H1 (cell line): Measurements from ENCODE around the gene MAPK14. TPM values are rescaled to one million over a fixed set of nuclear protein-coding genes. Genes with fewer than 3 reads are reported as not detected.

Experiments used
- CTCF ChIA-PET: fragments of 300-600 bp; sonication (Branson Sonifier 250); formaldehyde crosslinking; loops from one replicate; lab custom pipeline; 2021; ENCODE audit not compliant: partially characterized antibody; lab: Charles Lee
- POLR2A ChIA-PET: fragments of 300-600 bp; sonication (Branson Sonifier 250); formaldehyde crosslinking; loops from one replicate; lab custom pipeline; 2021; ENCODE audit warnings: inconsistent platforms; ENCODE audit not compliant: partially characterized antibody; lab: Charles Lee
- DNase-seq, 2 experiments: peaks; one replicate each; pipeline versions ENCODE4 v3.0.0 to v3.0.0-alpha.2; 2010 to 2022; ENCODE audit warnings: low spot score in 2 of 2, low read depth in 1 of 2, mixed read lengths in 1 of 2
- FAIRE-seq: peaks from 2 replicates; lab custom pipeline; 2011; peaks lifted over from hg19 to GRCh38; lab: Jason Lieb, UNC
- H2AFZ ChIP-seq: 2 replicates; pipeline ENCODE4 v1.8.1; 2012; ENCODE audit warnings: low read length, inconsistent platforms
- H2AK5ac ChIP-seq: 2 replicates; pipeline ENCODE4 v1.6.1; 2013; ENCODE audit warnings: low read depth, low read length
- H2BK120ac ChIP-seq: replicated peaks from 2 replicates; pipeline ENCODE3; 2013; ENCODE audit warnings: low read depth, low read length, inconsistent platforms
- H2BK12ac ChIP-seq: 2 replicates; pipeline ENCODE4 v1.6.1; 2013; ENCODE audit warnings: low read depth, low read length
- H2BK15ac ChIP-seq: 2 replicates; pipeline ENCODE4 v1.6.1; 2013; ENCODE audit warnings: low read length
- H2BK20ac ChIP-seq: 2 replicates; pipeline ENCODE4 v1.6.1; 2013; ENCODE audit warnings: low read length
- H2BK5ac ChIP-seq: 2 replicates; pipeline ENCODE4 v1.6.1; 2013; ENCODE audit warnings: low read depth, low read length
- H3K14ac ChIP-seq: 2 replicates; pipeline ENCODE4 v1.6.1; 2013; ENCODE audit warnings: inconsistent platforms; ENCODE audit not compliant: insufficient read length
- H3K18ac ChIP-seq: 2 replicates; pipeline ENCODE4 v1.6.1; 2013; ENCODE audit warnings: low read length; ENCODE audit errors: extremely low read depth
- H3K23ac ChIP-seq: 2 replicates; pipeline ENCODE4 v1.6.1; 2013; ENCODE audit warnings: inconsistent platforms; ENCODE audit not compliant: insufficient read length
- H3K23me2 ChIP-seq: 2 replicates; pipeline ENCODE4 v1.6.1; 2013; ENCODE audit warnings: low read depth, low read length
- H3K27ac ChIP-seq: 2 replicates; pipeline ENCODE4 v1.6.1; 2011; ENCODE audit warnings: low read depth, low read length, inconsistent platforms
- H3K27me3 ChIP-seq, 4 experiments: replicated peaks in 1 of 4; 1 replicate in 1 of 4; 2 replicates in 3 of 4; pipeline versions ENCODE4 v1.6.1 to v1.8.1; 2011 to 2013; ENCODE audit warnings: low read length in 3 of 4, mild to moderate bottlenecking in 3 of 4, inconsistent platforms in 2 of 4, mixed read lengths in 2 of 4, moderate library complexity in 1 of 4; ENCODE audit not compliant: control insufficient read depth in 3 of 4, insufficient read depth in 3 of 4; ENCODE audit errors: extremely low read depth in 1 of 4
- H3K36me3 ChIP-seq, 4 experiments: 2 replicates each; pipeline versions ENCODE4 v1.6.1 to v1.8.1; 2011 to 2013; ENCODE audit warnings: mild to moderate bottlenecking in 4 of 4, low read length in 3 of 4, moderate library complexity in 2 of 4, control low read depth in 1 of 4, inconsistent platforms in 1 of 4; ENCODE audit not compliant: insufficient read depth in 4 of 4, control insufficient read depth in 2 of 4
- H3K4ac ChIP-seq: replicated peaks from 2 replicates; pipeline ENCODE3; 2013; ENCODE audit warnings: low read length, low read depth, mixed read lengths, inconsistent platforms; ENCODE audit not compliant: insufficient read length
- H3K4me1 ChIP-seq, 4 experiments: replicated peaks in 1 of 4; 1 replicate in 1 of 4; 2 replicates in 3 of 4; pipeline versions ENCODE4 v1.6.1 to v1.8.1; 2011 to 2013; ENCODE audit warnings: low read length in 3 of 4, inconsistent platforms in 2 of 4, mixed read lengths in 1 of 4; ENCODE audit not compliant: insufficient read depth in 4 of 4, control insufficient read depth in 3 of 4
- H3K4me2 ChIP-seq, 2 experiments: 2 replicates each; pipeline versions ENCODE4 v1.6.1 to v1.8.1; 2011 to 2013; ENCODE audit warnings: low read depth in 2 of 2, low read length in 2 of 2, control low read depth in 1 of 2, inconsistent platforms in 1 of 2, mild to moderate bottlenecking in 1 of 2; ENCODE audit not compliant: insufficient read depth in 1 of 2
- H3K4me3 ChIP-seq, 4 experiments: fragments of 200-600, 300-600 bp in 1 of 4; sonication (generic), shearing (Covaris generic), sonication (Bioruptor Twin) in 1 of 4; 2 replicates each; pipeline versions ENCODE4 v1.5.1 to v1.8.1; 2011 to 2016; ENCODE audit warnings: low read length in 4 of 4, low read depth in 3 of 4, control low read depth in 2 of 4, inconsistent platforms in 2 of 4, mild to moderate bottlenecking in 2 of 4, mixed read lengths in 1 of 4, moderate library complexity in 1 of 4; ENCODE audit not compliant: insufficient read depth in 2 of 4; ENCODE audit errors: extremely low read depth in 1 of 4
- H3K56ac ChIP-seq: replicated peaks from 2 replicates; pipeline ENCODE3; 2013; ENCODE audit warnings: low read depth, mild to moderate bottlenecking, mixed read lengths, low read length, inconsistent platforms; ENCODE audit not compliant: insufficient read length
- H3K79me1 ChIP-seq: 2 replicates; pipeline ENCODE4 v1.6.1; 2013; ENCODE audit warnings: low read depth, low read length, control low read depth
- H3K79me2 ChIP-seq, 2 experiments: 2 replicates each; pipeline versions ENCODE4 v1.6.1 to v1.8.1; 2012 to 2013; ENCODE audit warnings: low read length in 2 of 2, mild to moderate bottlenecking in 2 of 2, inconsistent platforms in 1 of 2; ENCODE audit not compliant: insufficient read depth in 2 of 2, control insufficient read depth in 1 of 2
- H3K9ac ChIP-seq, 4 experiments: replicated peaks in 1 of 4; 1 replicate in 1 of 4; 2 replicates in 3 of 4; pipeline versions ENCODE4 v1.6.1 to v1.8.1; 2011 to 2013; ENCODE audit warnings: low read depth in 3 of 4, low read length in 3 of 4, control low read depth in 2 of 4, mild to moderate bottlenecking in 2 of 4, moderate library complexity in 2 of 4, inconsistent platforms in 1 of 4; ENCODE audit errors: extremely low read depth in 1 of 4
- H3K9me3 ChIP-seq, 2 experiments: 2 replicates each; pipeline versions ENCODE4 v1.6.1 to v1.8.1; 2012 to 2013; ENCODE audit warnings: mild to moderate bottlenecking in 2 of 2, moderate library complexity in 2 of 2, control low read depth in 1 of 2, inconsistent platforms in 1 of 2, low read depth in 1 of 2, low read length in 1 of 2, mixed read lengths in 1 of 2; ENCODE audit not compliant: insufficient read depth in 2 of 2
- H4K20me1 ChIP-seq, 2 experiments: replicated peaks in 1 of 2; 2 replicates each; pipeline versions ENCODE3 to v1.8.1; 2011 to 2013; ENCODE audit warnings: inconsistent platforms in 2 of 2, low read length in 2 of 2, mild to moderate bottlenecking in 1 of 2; ENCODE audit not compliant: insufficient read depth in 2 of 2, control insufficient read depth in 1 of 2
- H4K5ac ChIP-seq: 2 replicates; pipeline ENCODE4 v1.6.1; 2013; ENCODE audit warnings: low read length, low read depth, mixed read lengths, inconsistent platforms; ENCODE audit not compliant: insufficient read length
- H4K8ac ChIP-seq: 2 replicates; pipeline ENCODE4 v1.8.0; 2013; ENCODE audit warnings: mild to moderate bottlenecking, moderate library complexity, low read length, inconsistent platforms; ENCODE audit not compliant: insufficient read depth; ENCODE audit errors: extremely low read depth
- H4K91ac ChIP-seq: replicated peaks from 2 replicates; pipeline ENCODE3; 2013; ENCODE audit warnings: low read length, mixed read lengths, inconsistent platforms; ENCODE audit not compliant: insufficient read length
- BACH1 ChIP-seq: IDR thresholded peaks from 2 replicates; pipeline ENCODE4 v1.6.1; 2012; ENCODE audit warnings: low read length, improper control_type of control experiment
- BRCA1 ChIP-seq: IDR thresholded peaks from 2 replicates; pipeline ENCODE4 v1.6.1; 2012; ENCODE audit warnings: low read depth, low read length, improper control_type of control experiment
- CBX5 ChIP-seq: fragments of 300-800, 300-1000 bp; sonication (generic); IDR thresholded peaks from 2 replicates; pipeline ENCODE4 v1.7.1; 2016; ENCODE audit warnings: antibody characterized with exemption, low read length, low read depth
- CREB1 ChIP-seq: IDR thresholded peaks from 2 replicates; pipeline ENCODE4 v1.6.1; 2012; ENCODE audit warnings: inconsistent platforms
- KDM1A ChIP-seq: fragments of 200-600, 300-600 bp; sonication (generic); IDR thresholded peaks from 2 replicates; pipeline ENCODE4 v1.7.1; 2016; ENCODE audit warnings: mild to moderate bottlenecking, low read length, borderline replicate concordance
- KDM4A ChIP-seq: IDR thresholded peaks from one replicate; pipeline ENCODE4 v1.7.1; 2012; ENCODE audit warnings: low read depth, mild to moderate bottlenecking, moderate library complexity, low read length, inconsistent platforms; ENCODE audit not compliant: severe bottlenecking
- RXRA ChIP-seq: IDR thresholded peaks from 2 replicates; pipeline ENCODE4 v1.6.1; 2011; ENCODE audit warnings: low read depth, mild to moderate bottlenecking, low read length, moderate library complexity; ENCODE audit not compliant: insufficient read depth
- SRF ChIP-seq: IDR thresholded peaks from 2 replicates; pipeline ENCODE4 v1.6.1; 2011; ENCODE audit warnings: mild to moderate bottlenecking, low read depth, low read length, moderate library complexity
- TAF1 ChIP-seq: IDR thresholded peaks from 2 replicates; pipeline ENCODE4 v1.6.1; 2011; ENCODE audit warnings: mild to moderate bottlenecking, low read depth, low read length
- TCF12 ChIP-seq: IDR thresholded peaks from 2 replicates; pipeline ENCODE4 v1.6.1; 2011; ENCODE audit warnings: low read depth, mild to moderate bottlenecking, low read length
- USF2 ChIP-seq: IDR thresholded peaks from 2 replicates; pipeline ENCODE4 v1.6.1; 2011; ENCODE audit warnings: low read length, improper control_type of control experiment
- YY1 ChIP-seq: IDR thresholded peaks from 2 replicates; pipeline ENCODE4 v1.6.1; 2011; ENCODE audit warnings: low read depth, mild to moderate bottlenecking, low read length
- ZNF274 ChIP-seq: IDR thresholded peaks from 2 replicates; pipeline ENCODE4 v1.7.0; 2012; ENCODE audit warnings: low read length, borderline replicate concordance; ENCODE audit errors: extremely low read depth
- WGBS, 2 experiments: shearing (Covaris generic) in 1 of 2; methylation state at CpG; one replicate each; pipeline versions ENCODE4 v1.1.6 to v1.1.7; 2013 to 2015; ENCODE audit warnings: low lambda C conversion rate in 2 of 2, mixed read lengths in 2 of 2, inconsistent platforms in 1 of 2, low coverage in 1 of 2, missing lambda C conversion rate in 1 of 2; ENCODE audit not compliant: insufficient replicate concordance in 2 of 2, insufficient coverage in 1 of 2, insufficient read length in 1 of 2; ENCODE audit errors: extremely low coverage in 1 of 2, missing lambda C conversion rate in 1 of 2; 5-methylcytosine and 5-hydroxymethylcytosine counted together
- polyA plus RNA-seq, 7 experiments: library from polyadenylated mRNA; depleted of rRNA in 3 of 7; stranded (reverse) in 5 of 7; unstranded in 2 of 7; fragments of >200 nt in 5 of 7; fragments of 200-250 nt in 2 of 7; gene quantifications; 1 replicate in 5 of 7; 2 replicates in 1 of 7; 4 replicates in 1 of 7; pipeline versions ENCODE4 v1.2.1 to v1.2.3, GENCODE V29; 2011 to 2013; ENCODE audit warnings: missing spikeins in 2 of 7, mixed read lengths in 2 of 7
- total RNA-seq: library from RNA; stranded (reverse); fragmentation: NEBNext Ultra II Directional; extraction: Animal tissue kit (Norgen Biotek cat#: 25700); gene quantifications from 2 replicates; pipeline ENCODE4 v1.2.1, GENCODE V29; 2021

MAPK14 gene
- total and polyA plus RNA-seq, 2 of the 8 experiments (the other 6 are each of a cell fraction or from before 2014, with no cell fraction given), result 18.1 to 39.3 TPM

DNA sequence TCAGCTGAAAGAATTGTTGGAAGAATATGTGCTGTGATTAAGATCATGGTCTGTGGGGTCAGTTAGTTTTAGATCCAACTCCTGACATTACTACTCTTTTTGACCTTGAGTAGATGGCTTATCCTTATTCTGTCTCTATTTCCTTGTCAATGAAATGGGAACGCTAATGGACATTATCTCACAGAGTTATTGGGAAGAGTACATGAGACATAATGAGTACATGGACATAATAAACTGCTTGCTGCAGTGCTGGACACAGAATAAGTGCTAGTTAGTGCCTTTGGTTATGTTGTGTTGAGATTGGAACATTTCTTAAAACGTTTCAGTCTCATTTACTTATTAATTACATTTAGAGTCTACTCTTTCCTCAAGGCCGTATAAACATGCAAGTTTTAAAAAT lies 42.6 kb downstream of the MAPK14 start:
- no peak overlapping the region for H3K18ac ChIP-seq
- peaks cover 0 to 2% of the 10 kb centered on the region in 2 experiments for H4K20me1 ChIP-seq
- H3K23me2 ChIP-seq, result peaks cover 4% of the 10 kb centered on the region; the same call in 1 of the 2 replicates
- no peak overlapping the region for H2AK5ac ChIP-seq
- H3K4ac ChIP-seq, result no peak overlapping the region
- DNase-seq, result no peak
- H3K56ac ChIP-seq, result no peak overlapping the region
- no peak overlapping the region for H3K14ac ChIP-seq
- H4K8ac ChIP-seq, result no peak overlapping the region
- H2BK20ac ChIP-seq, result no peak overlapping the region
- no peak overlapping the region for H3K27ac ChIP-seq
- H4K5ac ChIP-seq, result no peak overlapping the region
- H3K36me3 ChIP-seq, result no peaks in the 10 kb centered on the region
- no peak overlapping the region for H4K91ac ChIP-seq
- no peak overlapping the region for H3K4me3 ChIP-seq
- H3K4me2 ChIP-seq, result no peak overlapping the region
- H2AFZ ChIP-seq, result no peak overlapping the region
- H3K79me2 ChIP-seq, result peaks cover 0 to 14% of the 10 kb centered on the region in 2 experiments; a peak in 2 of 4 replicates
- H3K9me3 ChIP-seq, result no peaks in the 10 kb centered on the region
- no peak for FAIRE-seq
- H2BK5ac ChIP-seq, result no peak overlapping the region
- no peak overlapping the region for H2BK15ac ChIP-seq
- ChIA-PET POLR2A (no interaction called here), CTCF (interaction anchor here (2.4 kb wide), 1 partner anchor 24 kb away, joined by 9 read pairs; no protein-coding TSS in a partner anchor)
- H3K4me1 ChIP-seq, result no peaks in the 10 kb centered on the region
- no peaks in the 10 kb centered on the region for H3K79me1 ChIP-seq
- 84% methylated on average over 3 of the region's 3 CpGs; no CpG with 5 or more reads in 1 of the 2 experiments for WGBS, 2 experiments
- no peak overlapping the region for H3K23ac ChIP-seq
- H3K9ac ChIP-seq, result no peak overlapping the region
- H2BK12ac ChIP-seq, result no peak overlapping the region
- H3K27me3 ChIP-seq, result no peaks in the 10 kb centered on the region
- TF ChIP-seq BACH1, result no peak
- no peak for TF ChIP-seq RXRA
- no peak for TF ChIP-seq TCF12
- no peak for TF ChIP-seq USF2
- TF ChIP-seq CREB1, result no peak
- TF ChIP-seq SRF, result no peak
- no peak for TF ChIP-seq TAF1
- TF ChIP-seq YY1, result no peak
- no peak for TF ChIP-seq KDM4A
- no peak for TF ChIP-seq ZNF274
- TF ChIP-seq KDM1A, result no peak
- TF ChIP-seq CBX5, result no peak
- no peak for TF ChIP-seq BRCA1
- no peak overlapping the region for H2BK120ac ChIP-seq
